Mucosa of descending colon (tissue), 3 donors: ENCODE measurements around the gene NRCAM. TPM values are rescaled to one million over a fixed set of nuclear protein-coding genes. Genes with fewer than 3 reads are reported as not detected.

ENCODE experiments used
- ATAC-seq: fragments of 200-7000 bp; cut with Tn5 transposase; one replicate; pipeline ENCODE4 v1.9.1; 2020; ENCODE audit warnings: mild to moderate bottlenecking, moderate library complexity
- DNase-seq, 3 donors: peaks; one replicate each; pipeline ENCODE4 v3.0.0-alpha.2; 2020
- H3K36me3 ChIP-seq: fragments of 200-600 bp; one replicate; pipeline ENCODE4 v1.8.0; 2021; ENCODE audit warnings: low read depth, mild to moderate bottlenecking
- H3K4me1 ChIP-seq: fragments of 200-600 bp; one replicate; pipeline ENCODE4 v1.8.0; 2021; ENCODE audit warnings: low read depth, mild to moderate bottlenecking
- H3K4me3 ChIP-seq: fragments of 200-600 bp; one replicate; pipeline ENCODE4 v1.8.0; 2021; ENCODE audit warnings: mild to moderate bottlenecking
- H3K9me3 ChIP-seq: fragments of 200-600 bp; one replicate; pipeline ENCODE4 v1.8.0; 2021; ENCODE audit warnings: mild to moderate bottlenecking
- intact Hi-C, 2 donors: fragments of 100-400 bp; cut with DNase I in 1 of 2; cut with micrococcal nuclease in 1 of 2; formaldehyde crosslinking; loops; one replicate each; pipeline versions ENCODE4 v1.11.0 to v1.11.1; 2022; cut with DNase I, micrococcal nuclease
- total RNA-seq, 3 donors: library from RNA; stranded (reverse); fragmentation: NEBNext Ultra II Directional in 2 of 3; extraction: Animal tissue kit (Norgen Biotek cat#: 25700) in 2 of 3; gene quantifications; one replicate each; pipeline versions ENCODE4 v1.2.1 to v1.2.4, GENCODE V29; 2021 to 2023
- TF ChIP-seq, protein P1 (sequence below): fragments of 200-600 bp; IDR thresholded peaks from one replicate; pipeline ENCODE4 v1.8.0; 2022; ENCODE audit warnings: antibody characterized with exemption, mild to moderate bottlenecking
- donor health status: DM: no; HTN: no; CAD: no; lungs with moderate emphysema.
- donor health status: DM: no; HTN: no; CAD: no.
- donor health status: DM: no; HTN: yes; CAD: no.

Gene NRCAM
- total RNA-seq, 3 donors from 2014 or later, result 1.0 to 3.4 (median 2.3) TPM

DNA sequence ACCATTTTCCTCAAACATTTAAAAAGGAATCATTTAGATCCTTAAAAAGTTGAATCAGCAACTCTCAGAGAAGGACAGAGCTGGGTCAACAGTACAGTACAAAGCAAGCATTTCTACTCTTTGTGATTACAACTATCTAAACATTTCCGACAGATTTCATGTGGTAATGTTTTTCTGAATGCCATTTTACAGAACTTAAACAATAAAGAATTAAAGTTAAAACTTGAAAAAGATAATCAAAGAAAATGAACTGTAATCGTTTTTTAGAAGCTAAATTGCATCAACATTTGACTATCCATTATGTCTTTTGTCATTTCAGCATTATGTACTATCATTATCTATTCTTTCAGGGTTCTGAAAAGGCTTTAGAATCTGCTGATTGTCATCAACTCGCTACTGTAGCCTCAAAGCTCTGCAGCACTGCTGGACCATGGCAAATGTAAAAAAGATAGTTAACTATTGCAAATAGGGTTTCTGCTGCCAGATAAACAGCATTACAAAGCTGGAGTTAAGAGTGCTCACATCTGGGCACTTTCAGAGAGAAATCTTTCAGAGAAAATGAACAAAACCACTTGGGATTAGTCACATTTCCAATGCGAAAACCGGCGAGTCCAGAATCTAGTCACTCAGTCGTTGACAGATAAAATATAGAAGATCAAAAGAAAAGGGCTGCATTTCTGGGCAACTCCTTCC is 165.6 kb downstream of the NRCAM start:
- intact Hi-C loops, result no loop called here
- Histone ChIP-seq H3K4me1 (no peaks in the 10 kb centered on the region), H3K9me3 (no peaks in the 10 kb centered on the region), H3K4me3 (no peak overlapping the region), H3K36me3 (no peaks in the 10 kb centered on the region)
- no peak for ATAC-seq
- DNase-seq, result no peak
- TF ChIP-seq, protein P1, sequence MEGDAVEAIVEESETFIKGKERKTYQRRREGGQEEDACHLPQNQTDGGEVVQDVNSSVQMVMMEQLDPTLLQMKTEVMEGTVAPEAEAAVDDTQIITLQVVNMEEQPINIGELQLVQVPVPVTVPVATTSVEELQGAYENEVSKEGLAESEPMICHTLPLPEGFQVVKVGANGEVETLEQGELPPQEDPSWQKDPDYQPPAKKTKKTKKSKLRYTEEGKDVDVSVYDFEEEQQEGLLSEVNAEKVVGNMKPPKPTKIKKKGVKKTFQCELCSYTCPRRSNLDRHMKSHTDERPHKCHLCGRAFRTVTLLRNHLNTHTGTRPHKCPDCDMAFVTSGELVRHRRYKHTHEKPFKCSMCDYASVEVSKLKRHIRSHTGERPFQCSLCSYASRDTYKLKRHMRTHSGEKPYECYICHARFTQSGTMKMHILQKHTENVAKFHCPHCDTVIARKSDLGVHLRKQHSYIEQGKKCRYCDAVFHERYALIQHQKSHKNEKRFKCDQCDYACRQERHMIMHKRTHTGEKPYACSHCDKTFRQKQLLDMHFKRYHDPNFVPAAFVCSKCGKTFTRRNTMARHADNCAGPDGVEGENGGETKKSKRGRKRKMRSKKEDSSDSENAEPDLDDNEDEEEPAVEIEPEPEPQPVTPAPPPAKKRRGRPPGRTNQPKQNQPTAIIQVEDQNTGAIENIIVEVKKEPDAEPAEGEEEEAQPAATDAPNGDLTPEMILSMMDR, result no peak

DNA sequence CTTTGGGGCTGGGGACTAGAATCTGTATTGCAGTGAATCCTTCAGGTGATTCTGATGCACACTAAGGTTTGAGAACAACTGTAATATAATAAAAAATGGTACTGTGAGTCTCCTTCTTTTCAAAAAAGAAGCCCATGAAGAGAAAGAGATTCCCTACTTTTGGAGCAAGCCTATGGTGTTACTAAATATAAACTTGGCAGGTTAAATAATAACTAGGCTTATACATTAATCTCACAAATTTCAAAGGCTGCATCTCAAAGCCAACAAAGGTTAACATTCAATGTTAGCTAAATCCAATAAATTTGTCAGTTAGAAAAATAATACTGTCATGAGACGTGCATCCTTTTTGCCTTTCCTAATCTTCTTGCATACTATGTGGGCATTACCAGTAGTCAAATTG is 166.4 kb downstream of the NRCAM start:
- intact Hi-C loops, result no loop called here
- no peak for DNase-seq
- Histone ChIP-seq H3K4me1 (no peaks in the 10 kb centered on the region), H3K9me3 (no peaks in the 10 kb centered on the region), H3K4me3 (no peak overlapping the region), H3K36me3 (no peaks in the 10 kb centered on the region)
- TF ChIP-seq, protein P1, result no peak
- ATAC-seq, result no peak

DNA sequence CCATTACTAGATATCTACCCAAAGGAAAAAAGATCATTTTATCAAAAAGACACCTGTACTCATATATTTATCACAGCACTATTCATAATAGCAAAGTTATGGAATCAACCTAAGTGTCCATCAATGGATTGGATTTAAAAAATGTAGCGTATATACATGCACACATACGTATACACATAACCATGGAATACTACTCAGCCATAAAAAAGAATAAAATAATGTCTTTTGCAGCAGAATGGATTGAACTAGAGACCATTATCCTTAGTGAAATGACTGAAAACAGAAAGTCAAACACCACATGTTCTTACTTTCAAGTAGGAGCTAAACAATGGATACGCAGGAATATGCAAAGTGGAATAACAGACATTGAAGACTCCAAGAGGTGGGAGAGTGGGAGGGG is 168.4 kb downstream of the NRCAM start:
- TF ChIP-seq, protein P1, result no peak
- no peak for DNase-seq

GRCh38 chr7:108286290-108286904 is 169.8 kb downstream of the NRCAM start:
- Histone ChIP-seq H3K36me3 (no peaks in the 10 kb centered on the region), H3K9me3 (no peaks in the 10 kb centered on the region), H3K4me3 (no peak overlapping the region), H3K4me1 (no peaks in the 10 kb centered on the region)
- no peak for ATAC-seq
- intact Hi-C loops, result no loop called here
- TF ChIP-seq, protein P1, result no peak
- no peak for DNase-seq

More for the DNA sequence above, 168.4 kb downstream of the NRCAM start:
- intact Hi-C loops, result no loop called here
- no peaks in the 10 kb centered on the region for H3K4me1 ChIP-seq
- ATAC-seq, result no peak
- H3K36me3 ChIP-seq, result no peaks in the 10 kb centered on the region
- H3K9me3 ChIP-seq, result no peaks in the 10 kb centered on the region
- no peak overlapping the region for H3K4me3 ChIP-seq

DNA sequence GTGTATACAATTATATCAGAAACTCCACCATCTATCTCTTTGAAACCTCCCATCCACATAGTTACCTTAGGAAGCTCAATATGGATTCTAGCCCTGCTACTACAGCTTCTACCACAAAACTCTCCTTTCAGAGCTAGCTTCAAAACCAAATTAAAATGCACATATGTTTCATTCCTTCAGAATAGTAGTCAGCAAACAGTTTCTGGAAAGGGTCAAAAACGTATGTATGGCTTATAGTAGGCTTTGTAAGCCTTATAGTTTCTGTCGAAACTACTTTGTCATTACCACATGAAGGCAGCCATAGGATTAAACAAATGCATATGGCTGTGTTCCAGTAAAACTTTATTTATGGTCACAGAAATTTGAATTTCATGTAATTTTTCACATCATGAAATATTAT is 170.5 kb downstream of the NRCAM start:
- Histone ChIP-seq H3K4me3 (no peak overlapping the region), H3K36me3 (no peaks in the 10 kb centered on the region), H3K9me3 (no peaks in the 10 kb centered on the region), H3K4me1 (no peaks in the 10 kb centered on the region)
- DNase-seq (no peak), ATAC-seq (no peak)
- TF ChIP-seq, protein P1, result no peak
- intact Hi-C loops, result no loop called here
